Amniotic stem cell (primary cell): Measurements from ENCODE around the gene PCNT.
"Not testable (repeated sequence)": the region's sequence is repeated elsewhere in the genome, so short reads cannot be mapped to it uniquely, and the experiment has no call there.

ENCODE experiments used
- DNase-seq: peaks from one replicate; lab custom pipeline; 2025; lab: John Stamatoyannopoulos, UW

Gene PCNT

DNA sequence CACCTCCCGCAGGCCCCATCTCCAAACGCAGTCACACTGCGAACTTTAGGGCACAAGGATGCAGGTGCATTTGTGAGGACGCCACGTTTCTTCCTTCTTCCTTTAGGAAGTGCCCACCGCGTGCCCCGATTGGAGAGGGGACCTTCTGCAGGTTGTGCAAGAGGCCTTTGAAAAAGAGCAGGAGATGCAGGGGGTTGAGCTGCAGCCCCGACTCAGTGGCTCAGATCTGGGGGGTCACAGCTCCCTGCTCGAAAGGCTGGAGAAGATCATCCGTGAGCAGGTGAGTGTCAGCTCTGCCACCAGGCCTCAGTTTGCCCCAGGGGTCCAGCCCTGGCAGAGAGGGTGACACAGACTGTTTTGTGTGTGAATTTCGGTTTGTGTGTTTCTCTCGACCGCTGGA, 103.6 kb downstream of the PCNT start:
- no peak for DNase-seq

- no peak for DNase-seq
Observed at GRCh38 chr21:46428286-46428685, 104.3 kb downstream of the PCNT start.

DNA sequence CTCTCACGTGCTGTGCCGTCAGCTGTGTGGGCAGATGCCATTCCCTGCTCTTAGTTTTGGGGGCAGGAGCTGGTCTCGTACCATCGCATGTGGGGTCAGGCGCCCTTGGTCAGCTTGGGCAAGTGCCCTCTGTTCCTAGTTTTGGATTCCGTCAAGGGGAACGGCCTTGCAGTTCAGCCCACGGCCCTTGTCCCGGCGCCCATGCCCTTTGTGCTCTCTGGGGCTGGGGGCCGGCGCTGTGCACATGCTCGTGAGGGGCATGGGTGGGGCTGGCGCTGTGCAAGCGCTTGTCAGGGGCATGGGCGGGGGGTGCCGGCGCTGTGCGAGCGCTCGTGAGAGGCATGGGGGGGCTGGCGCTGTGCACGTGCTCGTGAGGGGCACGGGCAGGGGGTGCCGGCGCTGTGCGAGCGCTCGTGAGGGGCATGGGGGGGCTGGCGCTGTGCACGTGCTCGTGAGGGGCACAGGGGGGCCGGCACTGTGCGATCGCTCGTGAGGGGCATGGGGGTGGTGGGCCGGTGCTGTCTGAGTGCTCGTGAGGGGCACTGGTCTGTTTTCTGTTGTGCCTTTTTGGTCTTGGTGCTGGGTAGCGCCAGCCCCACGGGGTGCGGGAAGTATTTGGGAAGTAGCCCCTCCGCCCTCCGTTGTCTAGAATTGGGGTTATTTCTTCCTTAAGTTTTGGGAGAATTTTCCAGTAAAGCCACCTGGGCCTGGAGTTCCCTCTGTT, 105.2 kb downstream of the PCNT start:
- no peak for DNase-seq

- DNase-seq = no peak
Observed at GRCh38 chr21:46429754-46430681, 106.1 kb downstream of the PCNT start.

DNA sequence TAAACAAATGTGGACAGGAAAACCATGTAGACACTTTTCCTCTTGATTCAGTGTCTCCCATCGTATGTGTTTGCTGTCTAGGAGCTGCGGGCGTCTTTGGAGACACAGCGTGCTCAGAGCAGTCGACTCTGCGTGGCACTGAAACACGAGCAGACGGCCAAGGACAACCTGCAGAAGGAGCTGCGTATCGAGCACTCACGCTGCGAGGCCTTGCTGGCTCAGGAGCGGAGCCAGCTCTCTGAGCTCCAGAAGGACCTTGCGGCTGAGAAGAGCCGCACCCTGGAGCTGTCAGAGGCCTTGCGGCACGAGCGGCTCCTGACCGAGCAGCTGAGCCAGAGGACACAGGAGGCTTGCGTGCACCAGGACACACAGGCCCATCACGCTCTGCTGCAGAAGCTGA, 107.5 kb downstream of the PCNT start:
- no peak for DNase-seq

GRCh38 chr21:46431884-46432488, 108.0 kb downstream of the PCNT start:
- no peak for DNase-seq

DNA sequence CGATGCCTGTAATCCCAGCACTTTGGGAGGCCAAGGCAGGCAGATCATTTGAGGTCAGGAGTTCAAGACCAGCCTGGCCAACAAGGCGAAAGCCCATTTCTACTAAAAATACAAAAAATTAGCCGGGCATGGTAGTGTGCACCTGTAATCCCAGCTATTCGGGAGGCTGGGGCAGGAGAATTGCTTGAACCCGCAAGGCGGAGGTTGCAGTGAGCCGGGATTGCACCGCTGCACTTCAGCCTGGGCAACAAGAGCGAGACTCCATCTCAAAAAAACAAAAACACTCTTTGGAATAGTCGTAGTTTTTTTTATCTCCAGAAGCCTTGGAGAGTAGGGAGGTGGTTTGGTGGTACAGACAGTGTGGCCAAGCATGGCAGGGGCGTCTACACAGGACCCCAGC, 109.2 kb downstream of the PCNT start:
- DNase-seq = not testable (repeated sequence)

DNA sequence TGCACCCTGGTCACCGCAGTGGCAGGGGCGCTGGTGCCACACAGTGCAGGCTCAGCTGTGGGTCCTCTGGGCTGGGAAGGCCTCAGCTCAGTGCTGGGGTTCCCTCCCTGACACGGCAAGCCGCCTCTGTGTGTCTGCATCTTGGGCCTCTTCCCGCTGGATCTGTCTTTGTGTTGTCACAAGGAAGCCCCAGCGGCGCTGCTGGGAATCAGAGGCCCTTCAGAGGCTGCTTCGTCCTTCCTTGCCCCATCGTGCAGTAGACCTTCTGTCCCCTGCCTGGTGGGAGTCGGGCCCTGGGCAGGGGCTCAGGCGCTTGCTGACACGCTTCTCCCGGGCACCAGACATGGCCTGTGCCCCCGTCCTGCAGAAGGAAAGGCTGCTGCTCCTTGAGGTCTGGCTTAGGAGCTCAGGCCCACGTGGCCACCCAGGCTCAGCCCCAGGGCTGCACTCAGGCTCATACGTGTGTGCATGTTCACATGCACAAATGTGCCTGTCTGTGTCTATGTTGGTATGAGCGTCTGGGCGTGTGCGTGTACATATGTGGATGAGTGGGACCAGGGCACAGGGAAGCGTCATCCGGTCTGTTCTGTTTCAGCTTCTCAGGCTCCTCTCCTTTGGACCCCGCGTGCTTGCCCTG, 110.5 kb downstream of the PCNT start:
- DNase-seq = no peak

GRCh38 chr21:46435786-46436227, 111.9 kb downstream of the PCNT start:
- no peak for DNase-seq

DNA sequence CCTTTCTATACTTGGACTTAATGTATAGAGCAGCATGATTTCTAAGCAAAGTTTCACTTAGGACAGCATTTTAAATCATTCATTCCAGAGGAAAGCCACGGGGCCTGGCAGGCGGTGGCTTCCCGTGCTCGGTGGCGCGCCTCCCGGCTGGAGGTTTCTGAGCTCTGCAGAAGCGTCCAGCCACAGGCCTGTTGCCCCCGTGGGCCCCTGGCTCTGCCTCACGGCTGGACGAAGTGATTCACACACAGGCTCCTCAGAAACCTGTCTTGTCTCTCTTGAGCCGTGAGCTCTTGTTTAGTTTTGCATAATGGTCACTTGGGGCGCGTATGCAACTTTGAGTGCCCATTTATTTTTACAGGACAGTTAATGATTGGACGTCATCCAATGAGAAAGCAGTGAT, 112.7 kb downstream of the PCNT start:
- no peak for DNase-seq

GRCh38 chr21:46437096-46437498, 113.1 kb downstream of the PCNT start:
- no peak for DNase-seq

DNA sequence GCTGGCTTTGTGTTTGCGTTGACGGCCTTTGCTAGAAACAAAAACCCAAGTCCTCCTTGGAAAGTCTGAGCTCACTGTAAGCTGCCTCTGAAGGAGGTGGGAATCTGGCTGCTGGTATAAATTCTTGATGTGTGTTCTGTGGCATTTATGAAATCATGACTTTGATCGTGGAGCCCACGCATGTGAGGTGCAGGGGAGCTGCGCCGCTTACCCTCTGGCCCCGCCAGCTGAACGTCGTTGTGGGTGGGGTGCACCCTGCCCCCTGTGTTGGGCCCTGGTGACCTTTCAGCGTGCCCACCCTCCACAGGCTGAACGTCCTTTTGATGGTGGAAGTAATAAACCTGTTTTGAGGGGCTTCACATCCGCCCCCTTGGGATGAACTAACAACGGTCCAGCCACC, 113.6 kb downstream of the PCNT start:
- DNase-seq = no peak

DNA sequence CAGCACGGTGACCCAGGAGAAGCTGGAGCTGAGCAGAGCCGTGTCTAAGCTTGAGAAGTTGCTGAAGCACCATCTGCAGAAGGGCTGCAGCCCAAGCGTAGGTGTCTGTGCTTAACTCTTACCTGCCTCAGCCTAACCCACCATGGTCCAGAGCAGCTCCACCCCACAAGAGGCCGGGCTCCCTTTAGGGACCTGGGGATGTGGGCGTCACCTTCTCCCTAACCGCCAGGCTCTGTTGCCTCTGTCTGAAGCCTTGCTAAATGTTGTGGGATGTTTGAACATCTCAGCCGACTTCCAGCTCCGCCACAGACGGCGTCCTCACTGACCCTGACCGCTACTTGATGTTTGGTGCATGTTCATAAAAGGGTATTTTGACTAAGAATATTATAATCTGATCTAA, 114.3 kb downstream of the PCNT start:
- DNase-seq = no peak

GRCh38 chr21:46439906-46440305, 116.0 kb downstream of the PCNT start:
- no peak for DNase-seq

DNA sequence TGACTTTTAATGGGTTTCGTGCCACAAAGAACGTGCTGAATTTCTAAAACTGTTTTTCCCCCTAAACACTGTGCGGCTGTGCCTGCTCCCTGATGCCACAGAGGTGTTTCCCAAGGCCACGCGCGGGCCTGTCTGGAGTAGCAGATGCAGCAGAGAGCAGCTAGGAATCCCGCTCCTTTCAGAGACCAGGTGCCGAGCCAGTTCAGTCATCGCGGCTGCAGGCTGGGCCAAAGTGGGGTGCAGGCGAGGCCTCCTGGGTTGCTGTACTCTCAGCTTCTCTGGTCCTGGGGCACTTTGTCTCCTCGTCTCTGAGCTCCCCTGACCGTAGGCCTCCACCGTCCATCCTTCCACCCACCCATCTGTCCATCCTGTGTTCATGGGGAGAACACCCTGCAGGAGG, 117.4 kb downstream of the PCNT start:
- DNase-seq = no peak

GRCh38 chr21:46441961-46442498, 118.1 kb downstream of the PCNT start:
- DNase-seq = no peak

GRCh38 chr21:46442938-46443337, 119.0 kb downstream of the PCNT start:
- DNase-seq = no peak

- DNase-seq = no peak
Observed at GRCh38 chr21:46443910-46444309, 120.0 kb downstream of the PCNT start.

DNA sequence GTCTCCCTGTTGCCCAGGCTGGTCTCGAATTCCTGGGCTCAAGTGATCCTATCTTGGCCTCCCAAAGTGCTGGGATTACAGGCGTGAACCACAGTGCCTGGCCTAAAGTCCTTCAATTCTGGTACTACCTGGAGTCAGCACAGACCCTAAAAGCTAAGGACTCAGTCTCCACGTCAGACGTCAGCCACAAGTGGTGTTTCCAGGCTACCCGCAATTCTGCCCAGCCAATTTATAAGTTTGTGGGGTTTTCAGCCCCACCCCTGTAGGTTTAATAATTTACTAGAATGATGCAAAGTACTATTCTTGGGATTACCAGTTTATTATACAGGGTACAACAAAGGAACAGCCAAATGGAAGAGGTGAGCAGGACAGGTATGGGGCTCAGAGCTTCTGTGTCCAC, 124.2 kb downstream of the PCNT start:
- DNase-seq = no peak

DNA sequence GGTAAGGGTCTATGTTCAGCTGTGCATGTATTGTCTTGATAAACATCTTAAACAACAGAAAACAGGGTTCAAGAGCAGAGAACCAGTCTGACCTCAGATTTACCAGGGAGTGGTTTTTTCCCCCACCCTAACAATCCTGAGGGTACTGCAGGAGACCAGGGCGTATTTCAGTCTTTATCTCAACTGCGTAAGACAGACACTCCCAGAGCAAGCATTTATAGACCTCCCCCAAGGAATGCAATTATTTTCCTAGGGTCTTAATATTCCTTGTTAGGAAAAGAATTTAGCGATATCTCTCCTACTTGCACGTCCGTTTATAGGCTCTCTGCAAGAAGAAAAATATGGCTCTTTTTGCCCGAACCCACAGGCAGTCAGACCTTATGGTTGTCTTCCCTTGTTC, 124.9 kb downstream of the PCNT start:
- not testable (repeated sequence) for DNase-seq

DNA sequence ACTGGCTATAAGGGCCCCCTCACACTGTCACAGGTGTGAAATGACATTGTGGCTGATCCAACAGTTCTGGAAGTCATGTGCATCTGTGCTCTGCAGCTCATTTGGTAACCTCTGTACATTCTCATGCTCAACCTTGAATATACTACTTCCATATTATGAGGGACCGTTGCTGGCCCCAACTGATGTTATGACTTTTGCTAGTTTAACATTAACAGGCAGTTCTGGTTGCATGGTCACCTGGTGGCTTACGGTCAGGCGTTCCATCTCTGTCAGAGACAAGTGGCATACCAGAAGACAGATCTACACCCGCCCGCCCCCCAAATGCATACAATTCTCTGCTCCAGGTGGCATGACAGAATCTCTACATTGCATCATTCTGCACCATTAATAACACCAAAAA, 128.8 kb downstream of the PCNT start:
- DNase-seq = no peak

DNA sequence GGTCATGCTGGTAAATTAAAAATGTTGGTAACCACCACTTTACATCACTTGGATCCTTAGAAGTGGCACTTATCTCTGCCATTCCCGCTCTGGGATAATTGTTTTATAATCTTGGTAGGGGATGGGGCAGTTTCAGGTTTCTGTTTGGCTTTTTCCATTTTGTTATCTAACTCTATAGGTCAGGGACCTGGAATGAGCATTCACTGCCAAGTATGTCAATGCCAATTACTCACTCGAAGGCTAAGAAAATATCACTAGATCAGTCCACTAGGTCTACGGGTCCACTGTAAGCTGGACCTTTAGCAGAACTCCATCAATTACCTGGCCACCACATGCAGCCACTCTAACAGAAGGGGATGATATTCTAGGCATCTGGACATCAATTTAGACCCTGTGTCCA, 130.2 kb downstream of the PCNT start:
- DNase-seq = no peak
